ENCODE measurements around the gene EBI3.
"Not testable (repeated sequence)": the region's sequence is repeated elsewhere in the genome, so short reads cannot be mapped to it uniquely, and the experiment has no call there.

Gene EBI3

DNA sequence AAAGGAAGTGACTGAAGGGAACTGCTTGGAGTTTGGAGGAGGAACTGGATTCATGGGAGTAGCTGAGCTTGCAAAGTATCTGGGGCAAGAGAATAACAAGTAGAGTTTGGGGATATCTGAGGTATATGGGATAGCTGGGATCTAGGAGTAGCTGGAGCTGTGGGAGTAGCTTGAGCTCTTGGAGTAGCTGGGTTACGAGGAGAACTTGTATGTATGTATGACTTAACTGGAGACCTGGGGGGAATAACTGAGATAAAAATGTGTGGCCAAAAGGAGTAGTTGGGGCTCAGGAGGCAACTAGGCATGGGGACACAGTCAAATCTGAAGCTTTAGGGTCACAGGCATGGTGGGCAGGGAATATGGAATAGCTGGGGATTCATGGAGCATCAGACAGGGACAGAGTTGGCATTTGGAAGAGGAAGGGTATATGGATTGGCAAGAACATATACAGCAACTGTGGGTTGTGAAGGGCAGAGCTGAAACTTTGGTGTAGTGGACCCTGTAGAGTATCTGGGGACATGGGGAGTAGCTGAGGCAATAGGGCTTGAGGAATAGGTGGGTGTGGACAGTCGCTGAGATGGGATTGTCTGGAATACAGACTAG lies 28.3 kb upstream of the EBI3 start:
- DNase-seq (ENCODE audit: low read depth), result no peak

DNA sequence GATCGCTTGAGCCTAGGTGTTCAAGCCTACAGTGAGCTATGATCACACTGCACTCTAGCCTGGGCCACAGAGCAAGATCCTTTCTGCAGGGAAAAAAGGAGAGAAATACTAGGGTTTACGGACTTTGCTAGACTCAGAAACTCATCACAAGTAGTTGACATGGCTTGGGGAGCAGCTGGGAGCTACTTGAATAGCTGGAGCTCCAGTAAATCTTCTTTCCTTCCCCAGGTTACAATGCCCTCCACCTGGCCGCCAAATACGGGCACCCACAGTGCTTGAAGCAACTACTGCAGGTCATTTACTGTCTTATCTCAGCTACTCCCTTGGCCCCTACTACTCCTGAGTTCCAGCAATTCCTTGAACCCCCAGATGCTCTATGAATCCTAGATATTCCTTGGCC lies 27.5 kb upstream of the EBI3 start:
- no peak for DNase-seq (ENCODE audit: low read depth)

DNA sequence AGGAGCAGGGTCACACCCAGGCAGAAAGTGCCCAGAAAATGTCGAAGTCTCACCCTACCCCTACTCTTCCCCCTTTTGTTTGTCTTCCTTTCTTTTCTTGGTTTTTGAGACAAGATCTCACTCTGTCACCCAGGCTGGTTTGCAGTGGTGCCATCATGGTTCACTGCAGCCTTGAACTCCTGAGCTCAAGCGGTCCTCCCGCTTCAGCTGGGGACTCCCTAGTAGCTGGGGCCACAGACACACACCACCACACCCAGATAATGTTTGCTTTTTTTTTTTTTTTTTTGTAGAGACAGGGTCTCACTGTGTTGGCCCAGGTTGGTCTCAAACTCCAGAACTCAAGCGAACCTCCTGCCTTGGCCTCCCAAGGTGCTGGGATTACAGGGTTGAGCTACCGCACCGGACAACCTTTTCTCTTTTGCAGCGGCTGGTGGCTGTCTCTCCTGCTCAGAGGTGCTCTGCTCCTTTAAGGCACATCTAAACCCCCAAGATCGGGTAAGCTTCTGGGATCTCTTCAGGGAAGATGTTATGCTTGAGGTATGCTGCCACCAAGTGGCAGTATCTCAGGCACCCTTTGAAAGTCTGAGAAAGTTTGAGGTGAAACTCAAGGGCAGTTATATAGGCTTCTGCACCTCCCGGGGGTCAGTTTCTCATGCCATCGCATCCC lies 22.4 kb upstream of the EBI3 start:
- no peak for DNase-seq (ENCODE audit: low read depth)

DNA sequence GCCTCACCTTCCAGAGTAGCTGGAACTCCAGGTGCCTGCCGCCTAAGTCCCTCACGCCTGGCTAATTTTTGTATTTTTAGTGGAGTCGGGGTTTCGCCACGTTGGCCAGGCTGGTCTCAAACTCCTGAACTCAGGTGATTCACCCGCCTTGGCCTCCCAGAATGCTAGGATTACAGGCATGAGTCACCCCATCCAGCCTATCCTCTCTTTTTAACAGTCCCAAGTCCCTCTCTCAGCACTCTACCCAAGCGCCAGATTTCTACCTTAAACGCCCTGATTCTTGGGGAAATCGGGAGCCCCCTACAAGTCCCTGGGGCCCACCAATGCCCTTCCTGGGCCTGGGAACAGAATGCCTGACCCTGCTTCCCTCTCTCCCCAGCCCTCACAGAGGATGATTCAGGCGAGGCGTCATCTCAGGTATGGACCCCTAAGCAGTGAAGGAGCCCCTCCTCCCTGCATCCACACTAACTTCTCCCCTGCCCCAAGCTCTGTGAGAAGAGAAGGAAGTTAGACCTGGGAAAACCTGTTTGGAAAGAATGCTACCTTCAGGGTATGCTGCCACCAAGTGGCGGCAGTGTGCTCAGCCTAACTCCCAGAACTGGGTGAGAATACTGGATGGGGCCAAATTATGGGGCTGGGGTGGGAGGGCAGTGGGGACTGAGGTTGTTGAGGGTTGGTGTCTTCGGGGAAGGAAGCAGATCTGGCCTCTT lies 20.8 kb upstream of the EBI3 start:
- no peak for DNase-seq (ENCODE audit: low read depth)

DNA sequence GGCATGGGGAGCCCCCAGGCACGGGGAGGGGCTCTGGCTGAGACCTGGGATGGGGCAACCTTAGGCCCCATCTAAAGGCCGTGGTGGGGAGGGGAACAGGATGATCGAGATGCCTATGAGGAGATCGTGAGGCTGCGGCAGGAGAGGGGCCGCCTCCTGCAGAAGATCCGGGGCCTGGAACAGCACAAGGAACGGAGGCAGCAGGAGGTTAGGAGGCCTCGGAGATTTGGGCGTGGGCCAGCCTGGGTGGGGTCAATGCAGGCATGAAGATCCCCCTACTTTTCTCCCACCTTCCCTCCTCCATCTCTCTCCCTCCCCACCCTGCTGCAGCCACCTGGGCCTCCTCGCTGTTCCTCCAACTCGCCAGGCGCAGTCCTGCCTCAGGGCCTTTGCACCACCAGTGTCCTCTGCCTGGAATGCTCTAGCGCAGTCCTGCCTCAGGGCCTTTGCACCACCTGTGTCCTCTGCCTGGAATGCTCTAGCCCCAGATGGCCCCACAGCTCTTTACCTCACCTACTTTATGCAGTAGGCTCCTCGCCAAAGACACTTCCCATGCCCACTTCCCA lies 19.1 kb upstream of the EBI3 start:
- no peak for DNase-seq (ENCODE audit: low read depth)

DNA sequence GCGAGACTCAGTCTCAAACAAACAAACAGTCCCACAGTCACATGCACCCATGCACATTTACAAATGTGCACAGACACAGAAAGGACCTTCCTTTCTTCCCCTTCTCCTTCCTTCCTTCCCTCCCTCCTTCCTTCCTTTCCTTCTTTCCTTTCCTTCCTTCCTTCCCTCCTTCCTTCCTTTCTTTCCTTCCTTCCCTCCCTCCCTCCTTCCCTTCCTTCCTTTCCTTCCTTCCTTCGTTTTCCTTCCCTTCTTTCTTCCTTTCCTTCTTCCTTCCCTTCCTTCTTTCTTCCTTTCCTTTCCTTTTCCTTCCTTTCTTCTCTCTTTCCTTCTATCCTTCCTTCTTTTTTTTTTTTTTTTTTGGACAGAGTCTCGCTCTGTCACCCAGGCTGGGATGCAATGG lies 16.2 kb upstream of the EBI3 start:
- no peak for DNase-seq (ENCODE audit: low read depth)

DNA sequence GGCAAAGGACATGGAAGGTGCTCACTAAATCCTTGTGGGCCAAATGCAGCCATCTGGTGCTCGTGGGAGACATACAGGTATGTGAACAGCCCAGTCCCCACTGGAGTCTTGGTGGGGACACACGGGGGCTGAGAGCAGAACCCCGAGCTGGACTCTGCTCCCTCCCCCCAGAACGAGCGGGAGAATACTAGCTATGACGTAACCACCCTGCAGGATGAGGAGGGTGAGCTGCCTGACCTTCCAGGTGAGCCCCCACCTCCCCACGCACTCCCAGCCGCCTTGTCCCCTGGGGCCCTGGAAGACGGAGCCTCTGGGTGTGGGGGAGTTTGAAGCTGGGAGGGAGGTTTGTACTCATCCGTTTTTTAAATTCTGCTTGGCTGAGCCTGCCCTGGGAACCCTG lies 13.5 kb upstream of the EBI3 start:
- no peak for DNase-seq (ENCODE audit: low read depth)

DNA sequence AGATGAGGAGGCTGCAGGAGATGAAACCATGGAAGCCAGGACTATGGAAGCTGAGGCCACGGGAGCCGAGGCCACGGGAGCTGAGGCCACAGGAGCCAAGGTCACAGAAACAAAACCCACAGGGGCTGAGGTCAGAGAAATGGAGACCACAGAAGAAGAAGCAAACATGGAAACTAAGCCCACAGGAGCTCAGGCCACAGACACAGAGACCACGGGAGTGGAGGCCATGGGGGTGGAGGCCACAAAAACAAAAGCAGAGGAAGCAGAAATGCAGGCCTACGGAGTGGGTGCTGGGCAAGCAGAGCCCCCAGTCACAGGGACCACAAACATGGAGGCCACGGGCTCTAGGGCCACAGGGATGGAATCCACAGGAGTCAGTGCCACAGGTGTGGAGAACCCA lies 12.5 kb upstream of the EBI3 start:
- no peak for DNase-seq (ENCODE audit: low read depth)

DNA sequence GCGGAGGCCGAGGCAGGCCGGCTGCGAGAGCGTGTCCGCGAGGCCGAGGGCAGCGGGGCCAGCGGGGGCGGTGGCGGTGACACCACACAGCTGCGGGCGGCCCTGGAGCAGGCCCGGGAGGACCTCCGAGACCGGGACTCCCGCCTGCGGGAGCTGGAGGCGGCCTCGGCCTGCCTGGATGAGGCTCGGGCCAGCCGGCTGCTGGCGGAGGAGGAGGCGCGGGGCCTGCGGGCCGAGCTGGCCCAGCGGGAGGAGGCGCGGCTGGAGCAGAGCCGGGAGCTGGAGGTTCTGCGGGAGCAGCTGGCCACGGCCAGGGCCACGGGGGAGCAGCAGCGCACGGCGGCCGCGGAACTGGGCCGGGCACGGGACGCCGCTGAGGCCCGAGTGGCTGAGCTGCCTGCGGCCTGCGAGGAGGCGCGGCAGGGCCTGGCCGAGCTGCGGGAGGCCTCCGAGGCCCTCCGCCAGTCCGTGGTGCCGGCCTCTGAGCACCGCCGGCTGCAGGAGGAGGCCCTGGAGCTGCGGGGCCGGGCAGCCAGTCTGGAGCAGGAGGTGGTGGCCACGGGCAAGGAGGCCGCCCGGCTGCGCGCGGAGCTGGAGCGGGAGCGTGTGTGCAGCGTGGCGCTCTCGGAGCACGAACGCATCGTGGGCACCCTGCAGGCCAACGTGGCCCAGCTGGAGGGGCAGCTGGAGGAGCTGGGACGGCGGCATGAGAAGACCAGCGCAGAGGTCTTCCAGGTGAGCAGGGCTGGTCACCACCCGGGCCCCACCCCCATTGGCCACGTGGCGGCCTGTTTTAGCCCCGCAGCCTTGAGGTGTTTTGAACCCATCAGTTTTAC lies 11.7 kb upstream of the EBI3 start:
- DNase-seq (ENCODE audit: low read depth), result no peak

DNA sequence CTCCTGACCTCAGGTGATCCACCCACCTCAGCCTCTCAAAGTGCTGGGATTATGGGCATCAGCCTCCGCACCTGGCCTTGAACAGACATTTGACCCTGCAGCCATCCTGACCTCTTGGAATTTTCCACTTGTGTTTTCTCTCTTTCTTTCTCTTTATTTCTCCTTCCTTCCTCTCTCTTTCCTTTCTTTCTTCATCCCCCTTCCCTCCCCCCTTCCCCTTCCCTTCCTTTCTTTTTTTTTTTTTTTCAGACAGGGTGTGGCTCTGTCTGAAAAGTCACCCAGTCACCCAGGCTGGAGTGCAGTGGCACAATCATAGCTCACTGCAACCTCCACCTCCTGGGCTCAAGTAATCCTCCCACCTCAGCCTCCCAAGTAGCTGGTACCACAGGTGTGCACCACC lies 10.8 kb upstream of the EBI3 start:
- DNase-seq (ENCODE audit: low read depth), result not testable (repeated sequence)

DNA sequence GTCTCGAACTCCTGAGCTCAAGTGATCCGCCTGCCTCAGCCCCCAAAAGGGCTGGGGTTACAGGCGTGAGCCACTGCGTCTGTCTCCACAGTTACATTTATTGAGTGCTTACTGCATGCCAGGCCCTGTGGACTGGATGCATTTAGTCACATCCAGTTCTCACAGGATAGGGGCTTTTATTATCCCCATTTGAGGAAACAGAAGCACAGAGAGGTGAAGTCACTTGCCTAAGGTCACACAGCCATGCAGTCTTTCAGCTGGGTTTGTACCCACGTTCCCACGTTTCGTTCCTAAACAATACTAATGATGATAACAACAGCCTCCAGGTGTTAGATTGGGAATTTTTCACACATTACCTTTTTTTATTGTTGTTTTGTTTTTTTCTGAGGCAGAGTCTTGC lies 9.1 kb upstream of the EBI3 start:
- no peak for DNase-seq (ENCODE audit: low read depth)

DNA sequence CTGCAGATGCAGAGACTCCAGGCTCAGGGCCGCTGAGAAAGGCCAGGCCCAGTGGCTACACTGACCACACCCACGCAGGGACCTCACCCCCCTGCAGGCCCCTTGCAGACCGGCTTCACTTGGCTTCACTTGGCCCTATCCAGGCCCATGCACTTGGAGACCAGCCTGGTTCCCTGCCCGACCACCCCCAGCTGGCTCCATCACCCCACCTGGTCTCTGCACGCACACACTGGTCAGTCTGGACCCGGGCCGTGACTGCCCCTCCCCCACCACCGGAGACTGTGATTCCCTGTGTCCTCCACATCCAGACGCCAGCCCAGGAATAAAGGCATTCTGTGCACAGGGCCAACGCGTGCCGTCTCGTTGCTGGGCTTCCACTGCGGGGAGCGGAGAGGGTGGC lies 4.9 kb upstream of the EBI3 start:
- DNase-seq (ENCODE audit: low read depth), result no peak

DNA sequence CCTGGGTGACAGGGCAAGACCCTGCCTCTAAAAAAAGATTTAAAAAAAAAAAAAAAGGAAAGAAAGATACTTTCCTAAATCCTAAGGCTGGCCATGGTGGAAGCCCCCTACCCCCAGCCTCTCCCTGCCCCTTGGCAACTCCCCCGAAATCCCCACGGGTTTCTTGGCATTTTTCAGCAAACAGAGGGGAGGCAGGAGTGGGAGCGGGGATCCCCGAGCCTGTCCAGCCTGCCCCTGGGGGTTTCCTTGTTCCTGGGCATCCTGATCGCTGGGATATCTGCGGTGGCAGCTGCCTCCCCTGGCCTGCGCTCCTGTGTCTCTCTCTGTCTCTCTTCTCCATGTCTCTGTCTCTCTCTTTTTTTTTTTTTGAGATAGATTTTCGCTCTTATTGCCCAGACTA lies 3.4 kb upstream of the EBI3 start:
- no peak for DNase-seq (ENCODE audit: low read depth)

DNA sequence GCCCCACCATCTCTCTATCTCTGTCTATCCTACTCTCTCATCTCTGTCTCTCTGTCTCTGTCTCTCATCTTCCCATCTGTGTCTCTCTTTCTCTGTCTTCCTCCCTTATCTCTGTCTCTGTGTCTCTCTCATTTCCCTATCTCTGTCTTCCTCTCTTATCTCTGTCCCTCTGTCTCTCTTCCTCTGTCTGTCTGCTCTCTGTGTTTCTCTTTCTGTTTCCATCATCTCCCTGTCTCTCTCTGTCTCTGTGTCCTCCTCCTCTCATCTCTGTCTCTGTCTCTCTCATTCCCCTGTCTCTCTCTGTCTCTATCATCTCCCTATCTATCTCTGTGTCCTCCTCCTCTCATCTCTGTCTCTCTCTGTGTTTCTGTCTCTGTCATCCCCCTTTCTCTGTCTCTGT lies 1.6 kb upstream of the EBI3 start:
- DNase-seq (ENCODE audit: low read depth), result no peak

DNA sequence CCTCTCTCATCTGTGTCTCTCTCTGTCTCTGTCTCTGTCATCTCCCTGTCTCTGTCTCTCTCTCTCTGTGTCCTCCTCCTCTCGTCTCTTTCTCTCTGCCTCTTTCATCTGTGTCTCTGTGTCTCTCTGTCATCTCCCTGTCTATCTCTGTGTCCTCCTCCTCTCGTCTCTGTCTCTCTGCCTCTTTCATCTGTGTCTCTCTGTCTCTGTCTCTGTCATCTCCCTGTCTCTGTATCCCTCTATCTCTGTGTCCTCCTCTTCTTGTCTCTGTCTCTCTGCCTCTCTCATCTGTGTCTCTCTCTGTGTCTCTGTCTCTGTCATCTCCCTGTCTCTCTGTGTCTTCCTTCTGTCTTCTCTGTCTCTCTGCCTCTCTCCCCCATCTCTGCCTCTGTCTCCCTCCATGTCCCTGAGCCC lies 551 bp upstream of the EBI3 start:
- no peak for DNase-seq (ENCODE audit: low read depth)

DNA sequence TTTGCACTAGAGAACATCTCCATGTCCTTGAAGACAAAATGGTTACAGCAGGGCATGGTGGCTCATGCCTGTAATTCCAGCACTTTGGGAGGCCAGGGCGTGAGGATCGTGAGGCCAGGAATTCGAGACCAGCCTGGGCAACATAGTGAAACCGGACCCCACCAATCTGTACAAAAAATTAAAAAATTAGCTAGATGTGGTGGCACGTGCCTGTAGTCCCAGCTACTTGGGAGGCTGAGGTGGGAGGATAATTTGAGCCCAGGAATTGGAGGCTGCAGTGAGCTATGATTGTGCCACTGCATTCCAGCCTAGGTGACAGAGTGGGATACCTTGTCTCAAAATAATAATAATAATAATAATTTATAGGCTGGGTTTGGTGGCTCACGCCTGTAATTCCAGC lies 914 bp downstream of the EBI3 start:
- not testable (repeated sequence) for DNase-seq (ENCODE audit: low read depth)

DNA sequence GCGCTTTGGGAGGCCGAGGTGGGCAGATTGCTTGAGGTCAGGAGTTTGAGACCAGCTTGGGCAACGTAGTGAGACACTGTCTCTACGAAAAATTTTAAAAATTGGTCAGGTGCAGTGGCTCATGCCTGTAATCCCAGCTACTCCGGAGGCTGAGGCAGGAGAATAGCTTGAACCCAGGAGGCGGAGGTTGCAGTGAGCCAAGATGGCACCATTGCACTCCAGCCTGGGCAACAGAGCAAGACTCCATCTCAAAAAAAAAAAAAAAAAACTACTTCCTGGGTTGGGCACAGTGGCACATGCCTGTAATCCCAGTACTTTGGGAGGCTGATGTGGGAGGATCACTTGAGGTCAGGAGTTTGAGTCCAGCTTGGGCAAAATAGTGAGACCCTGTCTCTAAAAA lies 2.2 kb downstream of the EBI3 start:
- not testable (repeated sequence) for DNase-seq (ENCODE audit: low read depth)

DNA sequence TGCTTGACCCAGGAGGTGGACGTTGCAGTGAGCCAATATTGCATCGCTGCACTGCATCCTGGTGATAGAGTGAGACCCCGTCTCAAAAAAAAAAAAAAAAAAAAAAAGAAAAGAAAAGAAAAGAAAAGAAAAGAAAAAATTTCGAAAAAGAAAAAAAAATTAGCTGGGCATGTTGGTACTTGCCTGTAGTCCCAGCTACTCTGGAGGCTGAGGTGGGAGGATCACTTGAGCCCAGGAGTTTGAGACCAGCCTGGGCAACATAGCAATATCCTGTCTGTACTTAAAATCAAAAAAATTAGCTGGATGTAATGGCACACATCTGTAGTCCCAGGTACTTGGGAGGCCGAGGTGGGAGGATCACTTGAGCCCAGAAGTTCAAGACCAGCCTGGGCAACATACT lies 2.8 kb downstream of the EBI3 start:
- not testable (repeated sequence) for DNase-seq (ENCODE audit: low read depth)

DNA sequence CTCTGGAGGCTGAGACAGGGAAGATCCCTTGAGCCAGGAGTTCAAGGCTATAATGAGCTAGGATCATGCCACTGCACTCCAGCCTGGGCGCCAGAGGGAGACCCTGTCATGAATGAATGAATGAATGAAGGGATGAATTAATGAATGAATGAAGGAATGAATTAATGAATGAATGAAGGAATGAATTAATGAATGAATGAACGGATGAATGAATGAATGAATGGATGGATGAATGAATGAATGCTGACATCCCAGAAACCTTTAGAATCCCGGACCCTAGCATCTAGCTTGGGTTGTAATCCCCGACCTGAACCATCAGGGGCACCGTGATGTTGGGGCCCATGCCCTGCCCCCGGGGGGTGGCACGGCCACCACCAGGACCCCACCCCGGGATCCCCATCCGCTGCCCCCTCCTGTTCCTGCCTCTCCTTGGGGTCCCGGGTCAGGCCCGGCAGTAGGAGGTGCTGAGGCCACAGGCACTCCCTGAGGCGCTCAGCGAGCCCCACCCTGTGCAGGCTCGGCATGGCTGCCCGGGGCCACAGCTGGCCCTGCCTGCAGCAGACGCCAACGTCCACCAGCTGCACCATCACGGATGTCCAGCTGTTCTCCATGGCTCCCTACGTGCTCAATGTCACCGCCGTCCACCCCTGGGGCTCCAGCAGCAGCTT lies 3.4 kb downstream of the EBI3 start:
- no peak for DNase-seq (ENCODE audit: low read depth)

DNA sequence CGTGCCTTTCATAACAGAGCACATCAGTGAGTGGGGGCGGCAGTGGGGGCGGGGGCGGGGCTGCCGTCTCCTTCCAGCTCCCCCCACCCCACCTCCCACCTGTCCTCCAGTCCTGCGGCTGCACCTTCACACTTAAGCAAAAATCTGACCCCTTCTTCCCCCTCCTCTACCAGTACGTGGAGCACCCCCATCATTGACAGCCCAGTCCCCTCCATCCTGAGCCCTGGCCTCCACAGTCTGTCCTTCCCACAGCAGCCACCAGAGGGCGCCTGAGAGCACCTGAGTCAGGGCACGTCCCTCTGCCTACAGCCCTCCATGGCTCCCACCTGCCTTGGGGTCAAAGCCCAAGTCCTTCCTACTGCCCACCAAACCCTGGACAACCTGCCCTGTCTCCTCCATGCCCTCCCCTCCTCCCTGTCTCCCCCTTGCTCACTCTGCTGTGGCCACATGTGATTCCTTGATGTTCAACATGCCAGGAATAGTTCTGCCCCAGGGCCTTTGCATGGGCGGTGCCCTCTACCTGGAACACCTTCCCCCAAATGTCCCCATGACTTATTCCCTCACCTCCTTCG lies 4.0 kb downstream of the EBI3 start:
- DNase-seq (ENCODE audit: low read depth), result no peak

DNA sequence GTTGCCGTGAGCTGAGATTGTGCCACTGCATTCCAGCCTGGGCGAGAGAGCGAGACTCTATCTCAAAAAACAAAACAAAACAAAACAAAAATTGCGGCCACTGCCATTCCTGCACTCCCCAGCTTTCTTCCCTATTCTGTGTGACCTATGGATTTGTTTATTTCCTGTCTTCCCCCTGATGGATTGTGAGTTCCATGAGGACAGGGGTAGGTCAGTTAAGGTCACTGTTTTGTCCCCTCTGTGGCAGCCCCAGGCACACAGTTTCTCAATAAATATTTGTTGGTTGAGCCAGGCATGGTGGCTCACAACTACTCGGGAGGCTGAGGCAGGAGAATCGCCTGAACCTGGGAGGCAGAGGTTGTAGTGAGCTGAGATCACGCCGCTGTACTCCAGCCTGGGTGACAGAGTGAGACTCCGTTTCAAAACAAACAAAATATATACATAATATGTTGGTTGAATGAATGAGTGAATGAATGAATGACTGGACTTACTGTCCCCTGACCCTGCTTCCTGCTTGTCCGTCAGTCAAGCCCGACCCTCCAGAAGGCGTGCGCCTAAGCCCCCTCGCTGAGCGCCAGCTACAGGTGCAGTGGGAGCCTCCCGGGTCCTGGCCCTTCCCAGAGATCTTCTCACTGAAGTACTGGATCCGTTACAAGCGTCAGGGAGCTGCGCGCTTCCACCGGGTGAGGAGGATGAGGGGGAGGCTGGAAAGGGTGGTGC lies 5.0 kb downstream of the EBI3 start:
- no peak for DNase-seq (ENCODE audit: low read depth)

Measured in HS-27A (cell line).